Stimulated activated naive CD4-positive, alpha-beta T cell (primary cell): Measurements from ENCODE around the gene RASL12.
"Not testable (repeated sequence)": the region's sequence is repeated elsewhere in the genome, so short reads cannot be mapped to it uniquely, and the experiment has no call there.

Experiments
- DNase-seq, 6 experiments: peaks; one replicate each; lab custom pipeline; 2025; lab: John Stamatoyannopoulos, UW

Gene RASL12

GRCh38 chr15:65067645-65068402 is at the start of gene RASL12:
Gene RASL12 (minus strand): TSS chr15:65067991. CDS start chr15:65067835, 156 bp downstream.
- no peak for DNase-seq

GRCh38 chr15:65115542-65115941 is 47.8 kb upstream of the RASL12 start:
- no peak for DNase-seq

GRCh38 chr15:65115086-65115485 is 47.3 kb upstream of the RASL12 start, which contains the start of gene UBAP1L:
Gene UBAP1L (minus strand): TSS chr15:65115200. CDS start chr15:65106215, 8,985 bp downstream.
- no peak for DNase-seq

DNA sequence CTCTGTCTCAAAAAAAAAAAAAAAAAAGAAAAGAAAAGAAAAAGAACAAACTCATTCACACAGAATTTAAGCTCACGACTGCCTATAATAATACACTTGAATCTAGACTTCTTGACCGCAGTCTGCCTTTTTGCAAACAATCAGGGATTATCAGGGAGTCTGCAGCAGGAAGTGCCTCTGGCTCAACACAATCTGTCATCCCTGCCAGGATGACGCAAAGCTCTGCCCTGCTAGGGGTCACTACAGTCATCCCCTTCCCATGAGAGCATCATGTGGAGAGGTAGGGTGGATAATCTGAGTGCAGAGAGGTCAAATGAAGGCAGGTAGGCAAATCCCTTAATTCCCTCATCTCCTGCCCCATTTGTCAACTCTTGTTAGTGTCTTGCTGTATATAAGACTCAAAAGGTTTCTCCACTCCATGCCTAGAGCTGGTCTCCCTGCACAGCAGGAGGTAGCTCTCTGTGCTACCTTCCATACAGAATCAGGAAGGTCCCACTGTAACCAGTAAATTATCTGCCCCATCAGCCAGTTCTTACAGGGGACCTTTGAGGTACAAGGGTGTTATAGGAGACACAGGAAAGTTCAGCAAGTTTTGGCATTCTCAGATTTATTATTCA is 43.0 kb upstream of the RASL12 start:
- no peak for DNase-seq

- no peak for DNase-seq
Measured at GRCh38 chr15:65106011-65106590, 38.3 kb upstream of the RASL12 start.

GRCh38 chr15:65105038-65105437 is 37.2 kb upstream of the RASL12 start:
- DNase-seq, result no peak

- no peak for DNase-seq
Measured at GRCh38 chr15:65102912-65103311, 35.1 kb upstream of the RASL12 start.

DNA sequence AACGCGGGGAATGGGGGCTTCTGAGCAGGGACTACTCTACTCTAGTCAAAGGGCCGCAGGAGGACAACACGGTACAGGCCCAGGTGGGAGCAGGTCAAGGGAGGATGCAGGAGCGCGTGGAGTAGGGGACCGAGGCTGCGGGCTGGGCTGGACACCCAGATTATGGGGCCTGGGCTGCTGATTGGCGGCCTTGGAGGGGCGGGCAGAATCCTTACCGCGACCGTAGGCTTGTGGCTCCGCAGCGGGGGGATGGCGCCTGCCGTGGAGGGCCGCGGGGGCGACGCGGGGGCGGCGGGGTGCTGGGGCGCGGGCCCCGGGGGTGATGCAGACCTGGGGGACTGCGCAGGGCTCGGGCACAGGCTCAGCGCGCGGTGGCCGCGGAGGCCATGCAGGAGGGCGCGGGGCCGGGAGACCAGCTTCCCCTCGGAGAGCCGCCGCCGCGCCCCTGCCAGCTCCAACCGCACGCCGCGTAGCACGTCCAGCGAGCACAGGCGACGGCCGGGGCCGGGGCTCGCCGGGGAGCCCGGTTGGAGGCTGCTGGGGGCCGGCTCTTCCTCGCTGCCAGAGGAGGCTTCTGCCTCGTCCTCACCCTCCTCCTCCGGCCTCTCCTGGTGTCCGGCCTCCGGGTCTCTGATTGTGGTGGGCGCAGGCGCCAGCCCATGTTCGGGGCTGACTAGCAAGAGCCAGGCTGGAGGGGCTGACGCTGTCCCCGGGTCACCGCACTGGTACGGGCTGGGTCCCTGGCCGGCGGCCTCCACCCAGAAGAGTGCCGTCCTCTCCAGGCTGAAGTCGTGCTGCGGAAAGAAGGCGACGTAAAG is 34.3 kb upstream of the RASL12 start:
- DNase-seq, result no peak

GRCh38 chr15:65101411-65101890 is 33.7 kb upstream of the RASL12 start:
- DNase-seq, result peak in 5 of 6 experiments; percentile 4 to 35 (median 19)

GRCh38 chr15:65100442-65100841 is 32.7 kb upstream of the RASL12 start:
- DNase-seq, result no peak

- not testable (repeated sequence) for DNase-seq
Measured at GRCh38 chr15:65099801-65100200, 32.0 kb upstream of the RASL12 start.

- no peak for DNase-seq
Measured at GRCh38 chr15:65099336-65099735, 31.5 kb upstream of the RASL12 start.

DNA sequence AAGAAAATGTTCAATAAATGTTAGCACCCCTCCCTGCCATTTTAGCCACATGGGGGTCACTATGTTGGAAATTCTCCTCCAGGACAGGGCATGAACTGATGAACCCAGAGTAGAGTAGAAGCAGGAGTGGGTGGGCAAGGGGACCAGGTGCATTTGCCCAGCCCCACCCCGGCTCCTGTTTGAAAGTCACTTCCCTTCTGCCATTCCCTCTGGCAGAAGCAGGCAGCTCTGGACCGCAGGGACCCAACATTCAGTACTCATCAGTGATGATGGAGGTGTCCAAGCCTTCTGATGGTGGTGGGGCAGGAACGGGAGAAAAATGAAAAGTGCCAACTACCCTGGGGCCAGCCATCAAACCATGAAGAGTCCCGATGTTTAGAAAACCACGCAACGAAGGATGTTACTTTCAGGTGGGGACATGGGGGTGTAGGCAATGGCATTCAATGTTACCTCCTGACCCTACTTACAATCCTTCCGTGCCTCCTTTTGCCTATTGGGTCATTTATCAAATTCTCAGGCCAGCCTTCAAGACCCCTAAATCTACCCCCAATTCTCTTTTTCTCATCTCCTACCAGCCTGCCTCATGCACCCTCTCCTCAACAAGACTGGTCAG is 30.0 kb upstream of the RASL12 start:
- DNase-seq, result no peak

- no peak for DNase-seq
Measured at GRCh38 chr15:65096481-65097385, 28.9 kb upstream of the RASL12 start.

- no peak for DNase-seq
Measured at GRCh38 chr15:65095747-65096104, 27.9 kb upstream of the RASL12 start.

DNA sequence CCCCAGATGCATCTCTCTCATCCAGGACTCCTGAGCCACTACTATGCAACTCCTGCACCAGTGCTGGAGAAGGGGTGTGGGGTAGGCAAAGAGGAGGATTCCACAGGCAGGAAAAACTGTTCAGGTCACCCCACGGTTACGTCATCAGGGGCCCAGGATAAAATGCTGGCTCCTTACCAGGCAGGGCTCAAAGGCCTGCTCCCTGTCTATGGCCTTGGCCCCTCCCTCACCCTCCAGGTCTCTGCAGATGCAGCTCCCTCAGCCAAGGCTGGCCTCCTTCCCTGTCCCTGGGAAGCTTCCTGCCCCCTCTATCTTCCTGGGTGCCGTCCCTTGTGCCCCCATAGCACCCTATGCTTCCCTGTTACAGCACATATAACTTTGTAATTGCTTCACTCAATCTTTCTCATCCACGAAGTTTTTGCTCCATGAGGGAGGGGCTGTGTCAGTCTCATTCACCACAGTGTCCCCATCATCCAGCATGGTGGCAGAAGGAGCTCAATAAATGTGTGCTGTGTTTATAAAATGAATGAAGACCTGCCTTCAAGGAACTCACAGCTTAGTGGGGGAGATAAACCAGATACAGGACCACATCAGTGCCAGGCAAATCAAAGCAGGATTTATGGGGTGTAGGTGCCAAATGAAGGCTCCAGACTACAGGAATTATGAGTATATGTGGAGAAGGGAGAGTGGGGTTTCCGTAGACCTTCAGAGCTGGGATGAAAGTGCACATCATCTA is 27.4 kb upstream of the RASL12 start:
- DNase-seq, result no peak

- no peak for DNase-seq
Measured at GRCh38 chr15:65094294-65094995, 26.7 kb upstream of the RASL12 start.

DNA sequence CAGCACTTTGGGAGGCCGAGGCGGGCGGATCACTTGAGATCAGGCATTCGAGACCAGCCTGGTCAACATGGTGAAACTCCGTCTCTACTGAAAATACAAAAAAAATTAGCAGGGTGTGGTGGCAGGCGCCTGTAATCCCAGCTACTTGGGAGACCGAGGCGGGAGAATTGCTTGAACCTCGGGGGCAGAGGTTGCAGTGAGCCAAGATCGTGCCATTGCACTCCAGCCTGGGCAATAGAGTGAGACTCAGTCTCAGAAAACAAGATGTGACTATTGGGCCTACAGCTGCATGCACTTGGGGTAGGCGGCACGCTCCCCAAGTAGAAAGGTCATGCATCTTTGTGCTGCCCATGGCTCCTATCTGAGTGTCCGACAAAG is 26.0 kb upstream of the RASL12 start:
- not testable (repeated sequence) for DNase-seq
